Muscle layer of duodenum (tissue), 2 donors: ENCODE measurements around the gene SDC1.

Experiments
- H3K27ac ChIP-seq: one replicate; pipeline ENCODE4 v1.7.0; 2013; ENCODE audit warnings: mild to moderate bottlenecking, low read length
- H3K27me3 ChIP-seq: one replicate; pipeline ENCODE4 v1.7.0; 2013; ENCODE audit warnings: low read depth, mild to moderate bottlenecking, control low read depth, low read length
- H3K36me3 ChIP-seq, 2 donors: one replicate each; pipeline ENCODE4 v1.7.0; 2013; ENCODE audit warnings: low read length in 2 of 2, control low read depth in 1 of 2, mild to moderate bottlenecking in 1 of 2; ENCODE audit not compliant: insufficient read depth in 2 of 2, control insufficient read depth in 1 of 2
- H3K4me1 ChIP-seq, 2 donors: one replicate each; pipeline ENCODE4 v1.7.0; 2013; ENCODE audit warnings: low read length in 2 of 2, mild to moderate bottlenecking in 2 of 2, control low read depth in 1 of 2, moderate library complexity in 1 of 2; ENCODE audit not compliant: insufficient read depth in 2 of 2, control insufficient read depth in 1 of 2
- H3K4me3 ChIP-seq, 2 donors: one replicate each; pipeline ENCODE4 v1.7.0; 2013; ENCODE audit warnings: low read length in 2 of 2, low read depth in 1 of 2, mild to moderate bottlenecking in 1 of 2
- H3K9me3 ChIP-seq, 2 donors: one replicate each; pipeline ENCODE4 v1.7.0; 2013; ENCODE audit warnings: low read length in 2 of 2, control low read depth in 1 of 2, mild to moderate bottlenecking in 1 of 2; ENCODE audit not compliant: control insufficient read depth in 1 of 2
- donor health status: healthy.

SDC1 gene

GRCh38 chr2:20193185-20193584 lies 31.7 kb downstream of the SDC1 start:
- no peaks in the 10 kb centered on the region for H3K36me3 ChIP-seq
- H3K4me3 ChIP-seq = no peak overlapping the region
- H3K9me3 ChIP-seq = no peaks in the 10 kb centered on the region
- H3K27me3 ChIP-seq = no peaks in the 10 kb centered on the region
- peaks cover 0 to 3% of the 10 kb centered on the region in 2 donors for H3K4me1 ChIP-seq
- H3K27ac ChIP-seq = no peak overlapping the region

DNA sequence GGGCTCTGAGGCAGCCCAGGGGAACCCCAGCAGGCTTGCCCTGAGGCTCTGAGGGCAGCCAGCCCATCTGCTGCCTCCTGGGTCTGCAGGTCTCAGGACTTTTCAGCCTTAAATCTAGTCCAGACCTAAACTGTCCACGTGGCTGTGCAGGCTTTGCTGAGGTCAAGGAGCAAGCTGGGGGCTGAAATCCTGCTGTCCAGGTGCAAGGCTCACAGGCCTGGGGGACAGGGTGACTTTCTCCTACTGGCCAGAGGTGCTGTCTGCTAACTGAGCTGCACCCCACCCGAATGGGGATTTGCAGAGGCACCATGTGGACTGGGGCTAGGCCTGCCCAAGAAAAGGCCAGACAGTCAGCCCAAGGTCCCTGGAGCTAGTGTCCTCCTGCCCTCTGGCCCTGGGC lies 32.1 kb downstream of the SDC1 start:
- Histone ChIP-seq H3K36me3 (no peaks in the 10 kb centered on the region), H3K9me3 (no peaks in the 10 kb centered on the region), H3K27me3 (no peaks in the 10 kb centered on the region), H3K4me1 (peaks cover 0 to 3% of the 10 kb centered on the region in 2 donors), H3K27ac (no peak overlapping the region), H3K4me3 (no peak overlapping the region)

DNA sequence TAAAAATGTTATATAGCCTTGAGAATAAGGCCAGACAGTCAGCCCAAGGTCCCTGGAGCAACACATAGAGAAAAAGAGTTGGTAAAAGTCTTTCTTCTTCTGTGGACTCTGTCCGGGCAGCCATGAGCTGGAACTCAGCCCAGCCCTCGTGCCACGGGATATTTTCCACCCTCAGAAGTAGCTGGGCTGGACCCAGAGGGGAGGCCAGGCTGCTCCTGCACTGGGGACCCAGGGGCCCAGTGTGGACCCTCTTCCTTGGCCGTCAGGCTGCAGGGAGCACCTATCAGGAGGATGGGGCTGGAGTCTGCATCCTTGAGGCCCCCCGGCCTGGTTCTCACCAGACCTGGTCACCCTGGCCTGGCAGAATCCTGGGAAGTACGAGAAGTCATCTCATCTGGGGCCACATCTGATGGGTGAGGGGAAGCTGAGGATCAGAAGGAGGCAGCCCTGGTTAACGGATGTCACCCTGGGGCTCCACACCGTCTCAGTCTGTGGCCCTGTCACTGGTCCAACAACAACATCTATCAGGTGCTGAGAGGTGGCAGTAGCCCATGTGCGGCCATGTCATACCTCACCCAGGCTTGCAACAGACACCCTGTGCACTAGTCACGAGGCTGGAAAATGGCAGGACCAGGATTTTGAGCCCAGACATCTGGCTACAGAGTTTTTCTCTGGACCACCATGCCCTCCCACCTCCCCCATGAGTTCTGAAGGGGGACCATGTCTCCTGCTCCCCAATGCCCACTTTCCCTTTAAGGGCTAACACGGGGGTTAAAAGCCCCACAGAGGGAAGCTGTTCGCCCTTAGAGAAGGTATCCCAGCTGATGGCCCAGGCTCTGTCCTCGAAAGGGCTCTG lies 33.0 kb downstream of the SDC1 start:
- Histone ChIP-seq H3K27me3 (no peaks in the 10 kb centered on the region), H3K9me3 (no peaks in the 10 kb centered on the region), H3K4me3 (no peak overlapping the region), H3K4me1 (peaks cover 0 to 3% of the 10 kb centered on the region in 2 donors), H3K36me3 (no peaks in the 10 kb centered on the region), H3K27ac (no peak overlapping the region)

GRCh38 chr2:20190876-20191713 lies 33.8 kb downstream of the SDC1 start:
- Histone ChIP-seq H3K36me3 (no peaks in the 10 kb centered on the region), H3K4me1 (peaks cover 0 to 3% of the 10 kb centered on the region in 2 donors), H3K9me3 (no peaks in the 10 kb centered on the region), H3K27ac (no peak overlapping the region), H3K27me3 (no peaks in the 10 kb centered on the region), H3K4me3 (no peak overlapping the region)

- H3K9me3 ChIP-seq = no peaks in the 10 kb centered on the region
- H3K27ac ChIP-seq = no peak overlapping the region
- no peaks in the 10 kb centered on the region for H3K36me3 ChIP-seq
- H3K27me3 ChIP-seq = no peaks in the 10 kb centered on the region
- peaks cover 0 to 3% of the 10 kb centered on the region in 2 donors for H3K4me1 ChIP-seq
- H3K4me3 ChIP-seq = no peak overlapping the region
Observed at GRCh38 chr2:20190170-20190569, 34.8 kb downstream of the SDC1 start.

GRCh38 chr2:20189299-20189931 lies 35.5 kb downstream of the SDC1 start:
- H3K4me3 ChIP-seq = no peak overlapping the region
- no peaks in the 10 kb centered on the region for H3K9me3 ChIP-seq
- H3K27me3 ChIP-seq = no peaks in the 10 kb centered on the region
- H3K27ac ChIP-seq = no peak overlapping the region
- no peaks in the 10 kb centered on the region for H3K36me3 ChIP-seq
- H3K4me1 ChIP-seq = peaks cover 0 to 3% of the 10 kb centered on the region in 2 donors

DNA sequence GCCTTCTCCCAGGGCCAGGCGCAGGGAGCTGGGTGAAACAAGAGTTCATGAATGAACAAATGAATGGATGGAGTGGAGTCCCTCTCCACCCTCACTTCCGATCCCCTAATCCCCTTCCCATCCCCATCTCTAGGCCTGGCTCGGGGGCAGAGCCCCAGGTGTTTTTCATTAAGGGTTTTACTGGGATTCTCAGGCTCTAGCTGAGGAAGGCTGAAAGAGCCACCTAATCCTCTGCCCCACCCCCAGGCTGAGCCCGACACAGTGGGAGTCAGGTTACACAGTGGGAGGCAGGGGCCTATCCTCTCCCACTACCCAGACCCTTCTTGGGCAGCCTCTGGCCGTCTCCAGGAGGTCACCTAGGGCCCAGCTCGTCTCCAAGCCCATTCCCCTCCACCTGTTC lies 36.1 kb downstream of the SDC1 start:
- Histone ChIP-seq H3K9me3 (no peaks in the 10 kb centered on the region), H3K4me1 (peaks cover 0 to 3% of the 10 kb centered on the region in 2 donors), H3K27ac (no peak overlapping the region), H3K36me3 (no peaks in the 10 kb centered on the region), H3K4me3 (no peak overlapping the region), H3K27me3 (no peaks in the 10 kb centered on the region)

DNA sequence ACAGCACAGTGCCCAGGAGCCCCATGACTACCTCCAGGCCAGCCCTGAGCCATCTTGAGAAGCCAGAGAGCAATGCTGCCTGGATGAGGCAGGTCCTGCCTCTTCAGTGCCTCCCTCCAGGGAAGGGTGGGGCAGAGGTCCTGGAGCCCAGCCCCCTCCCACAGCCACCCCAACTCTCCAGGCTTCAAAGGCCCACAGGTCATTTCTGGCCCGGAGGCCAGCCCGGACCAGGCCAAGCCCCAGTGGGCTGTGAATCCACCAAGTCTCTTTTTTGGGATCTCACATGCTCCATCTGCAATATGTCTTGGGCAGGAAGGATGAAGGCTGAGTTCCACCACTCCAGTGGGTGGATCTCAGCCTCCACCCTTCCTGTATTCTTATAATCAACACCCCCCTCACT lies 36.7 kb downstream of the SDC1 start:
- Histone ChIP-seq H3K4me3 (no peak overlapping the region), H3K27ac (no peak overlapping the region), H3K9me3 (no peaks in the 10 kb centered on the region), H3K27me3 (no peaks in the 10 kb centered on the region), H3K36me3 (no peaks in the 10 kb centered on the region), H3K4me1 (peaks cover 0 to 3% of the 10 kb centered on the region in 2 donors)

GRCh38 chr2:20187331-20187730 lies 37.6 kb downstream of the SDC1 start:
- H3K4me1 ChIP-seq = peaks cover 0 to 3% of the 10 kb centered on the region in 2 donors

GRCh38 chr2:20186855-20187187 lies 38.1 kb downstream of the SDC1 start:
- no peak overlapping the region for H3K4me3 ChIP-seq
- no peaks in the 10 kb centered on the region for H3K36me3 ChIP-seq
- no peaks in the 10 kb centered on the region for H3K9me3 ChIP-seq
- H3K27ac ChIP-seq = peak overlapping the region; percentile 45
- peaks cover 0 to 3% of the 10 kb centered on the region in 2 donors for H3K4me1 ChIP-seq
- H3K27me3 ChIP-seq = no peaks in the 10 kb centered on the region

More at GRCh38 chr2:20187331-20187730, 37.6 kb downstream of the SDC1 start:
- no peak overlapping the region for H3K4me3 ChIP-seq
- no peak overlapping the region for H3K27ac ChIP-seq
- H3K27me3 ChIP-seq = no peaks in the 10 kb centered on the region
- no peaks in the 10 kb centered on the region for H3K36me3 ChIP-seq
- H3K9me3 ChIP-seq = no peaks in the 10 kb centered on the region
